AG09319 (cell line): ENCODE measurements around the gene FNIP2.
"Not testable (repeated sequence)": the region's sequence is repeated elsewhere in the genome, so short reads cannot be mapped to it uniquely, and the experiment has no call there.

Source experiments
- DNase-seq: peaks from one replicate; pipeline ENCODE4 v3.0.0-alpha.2; 2010; ENCODE audit warnings: low read depth; ENCODE audit errors: extremely low read depth
- TF ChIP-seq, protein P1 (sequence below): IDR thresholded peaks from 2 replicates; pipeline ENCODE4 v1.5.1; 2011; ENCODE audit warnings: low read depth, mild to moderate bottlenecking, inconsistent platforms, low read length, moderate library complexity

FNIP2 gene

DNA sequence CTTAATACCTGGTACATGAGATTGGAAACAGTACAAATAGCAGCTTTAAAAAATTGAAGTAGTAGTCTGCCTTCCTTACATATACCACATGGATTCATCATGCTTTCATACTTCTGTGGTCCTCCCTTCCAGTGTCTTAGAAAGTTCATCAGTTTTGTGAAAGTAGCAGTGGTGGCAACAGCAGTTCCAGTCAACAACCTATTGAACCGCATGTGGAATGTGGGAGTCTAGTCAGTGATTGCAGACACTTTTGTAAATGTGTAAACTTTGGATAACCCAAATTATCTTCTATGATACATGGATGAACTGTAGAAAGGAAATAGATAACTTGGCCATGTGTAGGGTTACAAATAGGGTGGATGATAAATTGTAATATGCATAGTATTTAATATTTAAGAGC lies 34.1 kb downstream of the FNIP2 start:
- TF ChIP-seq, protein P1, sequence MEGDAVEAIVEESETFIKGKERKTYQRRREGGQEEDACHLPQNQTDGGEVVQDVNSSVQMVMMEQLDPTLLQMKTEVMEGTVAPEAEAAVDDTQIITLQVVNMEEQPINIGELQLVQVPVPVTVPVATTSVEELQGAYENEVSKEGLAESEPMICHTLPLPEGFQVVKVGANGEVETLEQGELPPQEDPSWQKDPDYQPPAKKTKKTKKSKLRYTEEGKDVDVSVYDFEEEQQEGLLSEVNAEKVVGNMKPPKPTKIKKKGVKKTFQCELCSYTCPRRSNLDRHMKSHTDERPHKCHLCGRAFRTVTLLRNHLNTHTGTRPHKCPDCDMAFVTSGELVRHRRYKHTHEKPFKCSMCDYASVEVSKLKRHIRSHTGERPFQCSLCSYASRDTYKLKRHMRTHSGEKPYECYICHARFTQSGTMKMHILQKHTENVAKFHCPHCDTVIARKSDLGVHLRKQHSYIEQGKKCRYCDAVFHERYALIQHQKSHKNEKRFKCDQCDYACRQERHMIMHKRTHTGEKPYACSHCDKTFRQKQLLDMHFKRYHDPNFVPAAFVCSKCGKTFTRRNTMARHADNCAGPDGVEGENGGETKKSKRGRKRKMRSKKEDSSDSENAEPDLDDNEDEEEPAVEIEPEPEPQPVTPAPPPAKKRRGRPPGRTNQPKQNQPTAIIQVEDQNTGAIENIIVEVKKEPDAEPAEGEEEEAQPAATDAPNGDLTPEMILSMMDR, result no peak
- no peak for DNase-seq

GRCh38 chr4:158805635-158806471 lies 37.0 kb downstream of the FNIP2 start:
- TF ChIP-seq, protein P1, result no peak
- DNase-seq, result no peak

- TF ChIP-seq, protein P1, result no peak
- no peak for DNase-seq
Measured at GRCh38 chr4:158807691-158808090, 38.9 kb downstream of the FNIP2 start.

- TF ChIP-seq, protein P1, result no peak
- no peak for DNase-seq
Measured at GRCh38 chr4:158808399-158808798, 39.6 kb downstream of the FNIP2 start.

- DNase-seq, result not testable (repeated sequence)
Measured at GRCh38 chr4:158809208-158809607, 40.4 kb downstream of the FNIP2 start.

DNA sequence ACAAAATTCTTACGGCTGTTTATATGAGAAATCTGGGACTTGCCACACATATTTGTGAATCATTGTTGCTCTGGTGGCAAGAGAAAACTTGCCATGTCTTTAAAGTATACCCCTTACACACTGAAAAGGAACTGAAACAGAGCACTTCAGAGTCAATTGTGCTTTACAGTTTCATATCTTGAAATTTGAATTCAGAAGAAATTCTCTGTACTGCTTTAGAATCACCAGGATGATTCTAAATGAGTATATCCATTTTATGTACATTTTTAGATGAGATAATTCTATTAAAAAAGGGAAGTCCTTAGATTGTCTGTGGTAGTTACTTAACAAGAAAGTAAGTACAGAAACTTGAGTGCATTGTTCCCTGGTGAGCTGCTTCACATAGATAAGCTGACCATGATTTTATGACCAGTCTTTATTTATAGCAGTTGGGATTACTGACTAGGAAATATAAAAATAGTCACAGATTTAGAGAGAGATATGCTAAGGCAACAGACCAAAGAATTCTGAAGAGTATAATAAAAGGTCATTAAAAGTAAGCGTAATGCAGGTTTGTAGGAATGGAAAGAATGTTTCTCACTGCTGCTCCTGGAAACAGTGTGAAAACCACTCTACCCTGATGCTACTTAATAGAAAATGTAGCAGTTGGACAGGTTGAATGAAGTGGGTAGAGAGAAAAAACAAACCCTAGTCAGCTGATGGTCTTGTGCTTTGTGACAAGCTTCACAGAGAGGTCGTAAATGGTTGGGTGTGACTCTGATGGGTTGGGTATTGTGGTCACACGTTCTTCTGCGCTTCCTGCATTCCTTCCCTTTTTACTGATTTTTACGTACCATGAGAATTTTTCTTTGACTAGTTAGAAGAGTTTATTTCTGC lies 41.0 kb downstream of the FNIP2 start:
- no peak for DNase-seq

GRCh38 chr4:158810487-158811215 lies 41.8 kb downstream of the FNIP2 start:
- peak; percentile 75 for DNase-seq
- TF ChIP-seq, protein P1, result no peak

More for the DNA sequence above, 41.0 kb downstream of the FNIP2 start:
- TF ChIP-seq, protein P1, result no peak
